Renal cortical epithelial cell (primary cell): Measurements from ENCODE around the gene MYOZ3. TPM values are rescaled to one million over a fixed set of nuclear protein-coding genes. Genes with fewer than 3 reads are reported as not detected.

Source experiments
- DNase-seq: peaks from one replicate; pipeline ENCODE4 v3.0.0-alpha.2; 2011; ENCODE audit warnings: low read depth
- total RNA-seq: library from RNA; depleted of rRNA; stranded (reverse); fragments of >200 nt; gene quantifications from 2 replicates; pipeline ENCODE4 v1.2.3, GENCODE V29; 2014

Gene MYOZ3
- total RNA-seq, 1 donor from 2014 or later: 0.45 TPM

- no peak for DNase-seq
These were observed 17.9 kb upstream of the MYOZ3 start for GRCh38 chr5:150642991-150643710.

GRCh38 chr5:150644058-150644457, 17.0 kb upstream of the MYOZ3 start:
- DNase-seq: peak; percentile 68

- no peak for DNase-seq
These were observed 16.5 kb upstream of the MYOZ3 start for GRCh38 chr5:150644514-150644913.

GRCh38 chr5:150645070-150645700, 15.9 kb upstream of the MYOZ3 start:
- peak; percentile 96 for DNase-seq

GRCh38 chr5:150647275-150648251, 13.5 kb upstream of the MYOZ3 start:
- DNase-seq: no peak

GRCh38 chr5:150648294-150649107, 12.6 kb upstream of the MYOZ3 start:
- no peak for DNase-seq

GRCh38 chr5:150649108-150650020, 11.7 kb upstream of the MYOZ3 start:
- DNase-seq: no peak

- no peak for DNase-seq
These were observed 10.7 kb upstream of the MYOZ3 start for GRCh38 chr5:150650021-150651006.

- DNase-seq: no peak
These were observed 9.7 kb upstream of the MYOZ3 start for GRCh38 chr5:150651382-150651781.

- DNase-seq: no peak
These were observed 9.0 kb upstream of the MYOZ3 start for GRCh38 chr5:150651924-150652671.

GRCh38 chr5:150653145-150653761, 7.8 kb upstream of the MYOZ3 start:
- DNase-seq: no peak

GRCh38 chr5:150653762-150654556, 7.1 kb upstream of the MYOZ3 start:
- DNase-seq: no peak

- DNase-seq: no peak
These were observed 5.8 kb upstream of the MYOZ3 start for GRCh38 chr5:150655221-150655620.

- DNase-seq: no peak
These were observed 4.6 kb upstream of the MYOZ3 start for GRCh38 chr5:150656191-150657132.

- no peak for DNase-seq
These were observed 2.9 kb upstream of the MYOZ3 start for GRCh38 chr5:150658121-150658520.

- DNase-seq: no peak
These were observed 2.3 kb upstream of the MYOZ3 start for GRCh38 chr5:150658699-150659265.
